Measurements from ENCODE around the gene RELL2.

The RELL2 gene

GRCh38 chr5:141664733-141665461 lies 28.1 kb downstream of the RELL2 start:
- Histone ChIP-seq H3K27ac (ENCODE audit: low read depth, low read length, poor library complexity, severe bottlenecking) (no peak overlapping the region), H3K79me2 (ENCODE audit: insufficient read depth, low read length) (no peaks in the 10 kb centered on the region), H3K4me1 (ENCODE audit: insufficient read depth, low read length, severe bottlenecking) (no peaks in the 10 kb centered on the region), H3K36me3 (ENCODE audit: insufficient read depth, low read length) (no peaks in the 10 kb centered on the region), H3K9me3 (ENCODE audit: low read length) (no peaks in the 10 kb centered on the region), H3K9me2 (ENCODE audit: low read depth, low read length) (no peaks in the 10 kb centered on the region), H3K27me3 (ENCODE audit: insufficient read depth, low read length) (no peaks in the 10 kb centered on the region), H2AFZ (ENCODE audit: low read length) (no peak overlapping the region), H3K4me3 (ENCODE audit: low read depth, low read length, poor library complexity, severe bottlenecking) (no peak overlapping the region), H3F3A (ENCODE audit: insufficient read depth, low read length) (no peaks in the 10 kb centered on the region), H3K9ac (ENCODE audit: low read length) (no peak overlapping the region), H4K20me1 (ENCODE audit: insufficient read depth, low read length) (no peaks in the 10 kb centered on the region), H3K4me2 (ENCODE audit: low read length) (no peak overlapping the region)
- peak; percentile 93 for TF ChIP-seq CTCF (IDR thresholded peaks at IDR 0.05; ENCODE audit: low read length)
- TF ChIP-seq EZH2 (IDR thresholded peaks at IDR 0.05; ENCODE audit: borderline replicate concordance, low read length) = no peak

GRCh38 chr5:141665995-141666940 lies 29.5 kb downstream of the RELL2 start:
- no peaks in the 10 kb centered on the region for H3K4me1 ChIP-seq (ENCODE audit: insufficient read depth, low read length, severe bottlenecking)
- H3K79me2 ChIP-seq (ENCODE audit: insufficient read depth, low read length) = no peaks in the 10 kb centered on the region
- H3K9ac ChIP-seq (ENCODE audit: low read length) = no peak overlapping the region
- no peaks in the 10 kb centered on the region for H3F3A ChIP-seq (ENCODE audit: insufficient read depth, low read length)
- H3K4me3 ChIP-seq (ENCODE audit: low read depth, low read length, poor library complexity, severe bottlenecking) = no peak overlapping the region
- no peaks in the 10 kb centered on the region for H3K9me2 ChIP-seq (ENCODE audit: low read depth, low read length)
- no peaks in the 10 kb centered on the region for H4K20me1 ChIP-seq (ENCODE audit: insufficient read depth, low read length)
- TF ChIP-seq CTCF (IDR thresholded peaks at IDR 0.05; ENCODE audit: low read length) (no peak), EZH2 (IDR thresholded peaks at IDR 0.05; ENCODE audit: borderline replicate concordance, low read length) (no peak)
- H3K9me3 ChIP-seq (ENCODE audit: low read length) = no peaks in the 10 kb centered on the region
- H3K27me3 ChIP-seq (ENCODE audit: insufficient read depth, low read length) = no peaks in the 10 kb centered on the region
- H2AFZ ChIP-seq (ENCODE audit: low read length) = no peak overlapping the region
- no peak overlapping the region for H3K4me2 ChIP-seq (ENCODE audit: low read length)
- H3K27ac ChIP-seq (ENCODE audit: low read depth, low read length, poor library complexity, severe bottlenecking) = no peak overlapping the region
- H3K36me3 ChIP-seq (ENCODE audit: insufficient read depth, low read length) = no peaks in the 10 kb centered on the region

DNA sequence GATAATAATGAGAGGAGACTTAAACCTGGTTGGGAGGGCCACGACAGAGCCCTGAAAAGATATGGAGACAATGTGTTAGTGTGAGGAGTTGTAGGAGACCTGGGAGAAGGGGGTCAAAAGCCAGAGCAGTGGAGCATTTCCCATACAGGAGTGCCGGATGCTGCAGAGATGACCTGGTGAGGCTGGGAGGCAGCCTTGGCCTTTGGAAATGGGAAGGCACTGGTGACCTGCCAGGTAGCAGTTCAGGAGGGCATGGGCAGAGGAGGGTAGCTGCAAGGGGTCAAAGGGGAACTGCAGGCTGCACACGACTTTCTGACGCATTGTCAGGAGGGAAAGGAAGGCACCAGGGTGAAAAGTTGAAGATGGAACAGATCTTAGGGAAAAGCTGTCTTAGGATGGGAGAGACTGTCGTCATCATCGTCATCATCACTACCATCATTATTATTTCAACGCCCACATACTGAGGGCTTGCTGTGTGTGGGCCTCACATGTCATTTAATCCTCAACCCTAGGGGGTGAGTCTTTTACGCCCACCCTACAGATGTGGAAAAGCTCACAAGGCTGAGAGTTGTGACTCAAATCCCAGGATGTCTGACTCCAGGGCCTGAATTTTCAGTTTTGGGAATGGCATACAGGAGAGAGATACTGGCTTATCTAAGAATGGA lies 31.9 kb downstream of the RELL2 start:
- H3K9ac ChIP-seq (ENCODE audit: low read length) = no peak overlapping the region
- H3K36me3 ChIP-seq (ENCODE audit: insufficient read depth, low read length) = no peaks in the 10 kb centered on the region
- no peak overlapping the region for H3K27ac ChIP-seq (ENCODE audit: low read depth, low read length, poor library complexity, severe bottlenecking)
- H2AFZ ChIP-seq (ENCODE audit: low read length) = no peak overlapping the region
- no peaks in the 10 kb centered on the region for H3F3A ChIP-seq (ENCODE audit: insufficient read depth, low read length)
- no peak overlapping the region for H3K4me2 ChIP-seq (ENCODE audit: low read length)
- H3K9me2 ChIP-seq (ENCODE audit: low read depth, low read length) = no peaks in the 10 kb centered on the region
- TF ChIP-seq EZH2 (IDR thresholded peaks at IDR 0.05; ENCODE audit: borderline replicate concordance, low read length) = no peak
- no peak for TF ChIP-seq CTCF (IDR thresholded peaks at IDR 0.05; ENCODE audit: low read length)
- no peak overlapping the region for H3K4me3 ChIP-seq (ENCODE audit: low read depth, low read length, poor library complexity, severe bottlenecking)
- no peaks in the 10 kb centered on the region for H3K4me1 ChIP-seq (ENCODE audit: insufficient read depth, low read length, severe bottlenecking)
- no peaks in the 10 kb centered on the region for H3K79me2 ChIP-seq (ENCODE audit: insufficient read depth, low read length)
- no peaks in the 10 kb centered on the region for H3K9me3 ChIP-seq (ENCODE audit: low read length)
- no peaks in the 10 kb centered on the region for H3K27me3 ChIP-seq (ENCODE audit: insufficient read depth, low read length)
- no peaks in the 10 kb centered on the region for H4K20me1 ChIP-seq (ENCODE audit: insufficient read depth, low read length)

Measured in OCI-LY1 (cell line).